CD4-positive, CD25-positive, alpha-beta regulatory T cell (primary cell): Measurements from ENCODE around the gene RAG2. TPM values are rescaled to one million over a fixed set of nuclear protein-coding genes. Genes with fewer than 3 reads are reported as not detected.

ENCODE experiments used
- ATAC-seq, 2 donors: fragments of 150-1000 bp; cut with Tn5 transposase; one replicate each; pipeline ENCODE4 v1.10.0; 2021; ENCODE audit warnings: low read depth in 2 of 2, moderate number of reproducible peaks in 2 of 2, moderate library complexity in 1 of 2
- DNase-seq, 3 donors: peaks; one replicate each; pipeline versions ENCODE4 v3.0.0 to v3.0.0-alpha.2; 2012 to 2022; ENCODE audit warnings: mixed read lengths in 1 of 3
- H3K27ac ChIP-seq: one replicate; pipeline ENCODE4 v1.7.0; 2013; ENCODE audit warnings: mild to moderate bottlenecking, low read length; ENCODE audit not compliant: insufficient read depth, poor library complexity, severe bottlenecking
- H3K27me3 ChIP-seq: one replicate; pipeline ENCODE4 v1.7.0; 2013; ENCODE audit warnings: low read length; ENCODE audit not compliant: control insufficient read depth, insufficient read depth
- H3K36me3 ChIP-seq: one replicate; pipeline ENCODE4 v1.7.0; 2013; ENCODE audit warnings: mild to moderate bottlenecking, low read length, moderate library complexity; ENCODE audit not compliant: control insufficient read depth, insufficient read depth
- H3K4me1 ChIP-seq: 2 replicates; pipeline ENCODE4 v1.7.0; 2013; ENCODE audit warnings: mild to moderate bottlenecking, low read length; ENCODE audit not compliant: insufficient read depth, control insufficient read depth, poor library complexity, severe bottlenecking
- H3K4me3 ChIP-seq: one replicate; pipeline ENCODE4 v1.7.0; 2013; ENCODE audit warnings: low read depth, mild to moderate bottlenecking, low read length, moderate library complexity
- H3K9me3 ChIP-seq, 2 experiments: 1 replicate in 1 of 2; 2 replicates in 1 of 2; pipeline ENCODE4 v1.7.0; 2013; ENCODE audit warnings: low read length in 2 of 2, mild to moderate bottlenecking in 1 of 2, moderate library complexity in 1 of 2; ENCODE audit not compliant: control insufficient read depth in 2 of 2
- H3K27ac Mint-ChIP-seq, 3 donors: one replicate each; pipeline ENCODE4 v1.8.0; 2020 to 2022; ENCODE audit warnings: mild to moderate bottlenecking in 3 of 3, mixed read lengths in 3 of 3, moderate library complexity in 2 of 3
- H3K27me3 Mint-ChIP-seq: one replicate; pipeline ENCODE4 v1.8.0; 2022; ENCODE audit warnings: mild to moderate bottlenecking, mixed read lengths
- H3K36me3 Mint-ChIP-seq: one replicate; pipeline ENCODE4 v1.8.0; 2020; ENCODE audit warnings: mixed read lengths
- H3K4me1 Mint-ChIP-seq, 4 donors: one replicate each; pipeline ENCODE4 v1.8.0; 2020 to 2022; ENCODE audit warnings: mixed read lengths in 4 of 4, mild to moderate bottlenecking in 1 of 4
- H3K4me3 Mint-ChIP-seq, 4 donors: one replicate each; pipeline ENCODE4 v1.8.0; 2020 to 2022; ENCODE audit warnings: mild to moderate bottlenecking in 4 of 4, mixed read lengths in 4 of 4, moderate library complexity in 3 of 4
- H3K9me3 Mint-ChIP-seq, 7 donors: one replicate each; pipeline ENCODE4 v1.8.0; 2020 to 2022; ENCODE audit warnings: mixed read lengths in 7 of 7, mild to moderate bottlenecking in 3 of 7, moderate library complexity in 2 of 7
- polyA plus RNA-seq, 4 donors: library from polyadenylated mRNA; unstranded; fragments of 300-500 nt; fragmentation: Illumina TruSeq; gene quantifications; one replicate each; pipeline ENCODE4 v1.2.3, GENCODE V29; 2021
- total RNA-seq: library from RNA; stranded (reverse); gene quantifications from one replicate; pipeline ENCODE4 v1.2.3, GENCODE V29; 2022

RAG2 gene
- total RNA-seq (not detected), polyA plus RNA-seq (not detected)

GRCh38 chr11:36598051-36598450, at the start of gene RAG2:
Gene RAG2 (minus strand): TSS chr11:36598236. CDS start chr11:36594168, 4,068 bp downstream.
- Histone ChIP-seq H3K4me3 (no peak within 1 kb of the TSS), H3K9me3 (no peaks in the 10 kb centered on the region), H3K4me1 (no peaks in the 10 kb centered on the region), H3K27ac (no peak within 1 kb of the TSS), H3K36me3 (no peaks in the 10 kb centered on the region), H3K27me3 (peaks cover 15% of the 10 kb centered on the region)
- H3K36me3 Mint-ChIP-seq = no peaks in the 10 kb centered on the region
- H3K27ac Mint-ChIP-seq = no peak within 1 kb of the TSS
- H3K4me1 Mint-ChIP-seq = peaks cover 0 to 8% (median under 1%) of the 10 kb centered on the region in 4 donors
- H3K9me3 Mint-ChIP-seq = no peaks in the 10 kb centered on the region
- DNase-seq (no peak), ATAC-seq (no peak)
- peaks cover 21% of the 10 kb centered on the region for H3K27me3 Mint-ChIP-seq
- H3K4me3 Mint-ChIP-seq = no peak within 1 kb of the TSS

- DNase-seq (no peak), ATAC-seq (no peak)
- H3K9me3 ChIP-seq = no peaks in the 10 kb centered on the region
- no peaks in the 10 kb centered on the region for H3K36me3 ChIP-seq
- no peaks in the 10 kb centered on the region for H3K4me1 Mint-ChIP-seq
- no peaks in the 10 kb centered on the region for H3K27me3 ChIP-seq
- H3K4me3 Mint-ChIP-seq = no peak overlapping the region
- H3K9me3 Mint-ChIP-seq = peaks cover 0 to 4% (median 1%) of the 10 kb centered on the region in 7 donors
- no peaks in the 10 kb centered on the region for H3K4me1 ChIP-seq
- H3K27me3 Mint-ChIP-seq = no peaks in the 10 kb centered on the region
- no peak overlapping the region for H3K4me3 ChIP-seq
- H3K27ac Mint-ChIP-seq = no peak overlapping the region
- H3K27ac ChIP-seq = no peak overlapping the region
- H3K36me3 Mint-ChIP-seq = peaks cover 14% of the 10 kb centered on the region
These were observed 40.5 kb upstream of the RAG2 start for GRCh38 chr11:36638556-36638955.

GRCh38 chr11:36635066-36635862, 37.2 kb upstream of the RAG2 start:
- H3K36me3 ChIP-seq = no peaks in the 10 kb centered on the region
- H3K4me3 ChIP-seq = no peak overlapping the region
- no peak overlapping the region for H3K27ac ChIP-seq
- Mint-ChIP-seq H3K9me3 (peaks cover 0 to 1% (median 0%) of the 10 kb centered on the region in 7 donors), H3K4me1 (no peaks in the 10 kb centered on the region), H3K4me3 (no peak overlapping the region), H3K27ac (no peak overlapping the region), H3K27me3 (no peaks in the 10 kb centered on the region), H3K36me3 (peaks cover 10% of the 10 kb centered on the region)
- no peaks in the 10 kb centered on the region for H3K4me1 ChIP-seq
- H3K27me3 ChIP-seq = peaks cover 2% of the 10 kb centered on the region
- DNase-seq = no peak
- no peak for ATAC-seq
- no peaks in the 10 kb centered on the region for H3K9me3 ChIP-seq

- DNase-seq (peak in 1 of 3 donors; percentile 2), ATAC-seq (no peak)
- H3K4me3 Mint-ChIP-seq = no peak overlapping the region
- H3K27me3 Mint-ChIP-seq = no peaks in the 10 kb centered on the region
- Histone ChIP-seq H3K27me3 (peaks cover 2% of the 10 kb centered on the region), H3K4me3 (no peak overlapping the region), H3K27ac (no peak overlapping the region), H3K4me1 (no peaks in the 10 kb centered on the region), H3K36me3 (no peaks in the 10 kb centered on the region), H3K9me3 (no peaks in the 10 kb centered on the region)
- H3K9me3 Mint-ChIP-seq = no peaks in the 10 kb centered on the region
- H3K27ac Mint-ChIP-seq = no peak overlapping the region
- H3K36me3 Mint-ChIP-seq = peaks cover 6% of the 10 kb centered on the region
- H3K4me1 Mint-ChIP-seq = no peaks in the 10 kb centered on the region
These were observed 33.7 kb upstream of the RAG2 start for GRCh38 chr11:36631774-36632173.

GRCh38 chr11:36628765-36629244, 30.8 kb upstream of the RAG2 start:
- Histone ChIP-seq H3K4me1 (no peaks in the 10 kb centered on the region), H3K27me3 (peaks cover 2% of the 10 kb centered on the region), H3K36me3 (no peaks in the 10 kb centered on the region), H3K4me3 (no peak overlapping the region), H3K27ac (no peak overlapping the region), H3K9me3 (no peaks in the 10 kb centered on the region)
- H3K27ac Mint-ChIP-seq = no peak overlapping the region
- no peak for DNase-seq
- no peaks in the 10 kb centered on the region for H3K9me3 Mint-ChIP-seq
- no peaks in the 10 kb centered on the region for H3K27me3 Mint-ChIP-seq
- no peaks in the 10 kb centered on the region for H3K4me1 Mint-ChIP-seq
- H3K36me3 Mint-ChIP-seq = no peaks in the 10 kb centered on the region
- ATAC-seq = no peak
- no peak overlapping the region for H3K4me3 Mint-ChIP-seq

- Mint-ChIP-seq H3K27ac (no peak overlapping the region), H3K9me3 (no peaks in the 10 kb centered on the region), H3K4me1 (no peaks in the 10 kb centered on the region), H3K36me3 (no peaks in the 10 kb centered on the region), H3K27me3 (no peaks in the 10 kb centered on the region), H3K4me3 (no peak overlapping the region)
- DNase-seq (no peak), ATAC-seq (no peak)
- H3K27ac ChIP-seq = no peak overlapping the region
- H3K27me3 ChIP-seq = peaks cover 1% of the 10 kb centered on the region
- H3K36me3 ChIP-seq = no peaks in the 10 kb centered on the region
- no peak overlapping the region for H3K4me3 ChIP-seq
- H3K4me1 ChIP-seq = no peaks in the 10 kb centered on the region
- no peaks in the 10 kb centered on the region for H3K9me3 ChIP-seq
These were observed 30.1 kb upstream of the RAG2 start for GRCh38 chr11:36628141-36628540.

- ATAC-seq = no peak
- Mint-ChIP-seq H3K36me3 (no peaks in the 10 kb centered on the region), H3K27ac (peak overlapping the region in 1 of 3 donors; percentile 3), H3K9me3 (no peaks in the 10 kb centered on the region), H3K27me3 (no peaks in the 10 kb centered on the region), H3K4me1 (no peaks in the 10 kb centered on the region), H3K4me3 (no peak overlapping the region)
- Histone ChIP-seq H3K36me3 (no peaks in the 10 kb centered on the region), H3K4me1 (no peaks in the 10 kb centered on the region), H3K27ac (no peak overlapping the region), H3K9me3 (no peaks in the 10 kb centered on the region), H3K27me3 (no peaks in the 10 kb centered on the region), H3K4me3 (no peak overlapping the region)
- DNase-seq = no peak
These were observed 29.4 kb upstream of the RAG2 start for GRCh38 chr11:36627471-36627870.

- no peaks in the 10 kb centered on the region for H3K27me3 Mint-ChIP-seq
- no peaks in the 10 kb centered on the region for H3K36me3 ChIP-seq
- no peak overlapping the region for H3K4me3 ChIP-seq
- H3K4me1 ChIP-seq = no peaks in the 10 kb centered on the region
- H3K27ac Mint-ChIP-seq = peak overlapping the region in 1 of 3 donors; percentile 3
- DNase-seq (no peak), ATAC-seq (no peak)
- H3K9me3 ChIP-seq = no peaks in the 10 kb centered on the region
- no peak overlapping the region for H3K27ac ChIP-seq
- no peaks in the 10 kb centered on the region for H3K36me3 Mint-ChIP-seq
- H3K27me3 ChIP-seq = no peaks in the 10 kb centered on the region
- H3K4me1 Mint-ChIP-seq = no peaks in the 10 kb centered on the region
- H3K4me3 Mint-ChIP-seq = no peak overlapping the region
- no peaks in the 10 kb centered on the region for H3K9me3 Mint-ChIP-seq
These were observed 29.0 kb upstream of the RAG2 start for GRCh38 chr11:36627006-36627405.
